ENCODE results near the gene USP7. TPM values are rescaled to one million over a fixed set of nuclear protein-coding genes. Genes with fewer than 3 reads are reported as not detected.

The USP7 gene
- total RNA-seq = 10 to 100 TPM; 56.3 to 85.6 TPM
- polyA plus RNA-seq = 10 to 100 TPM; 13.7 to 19.1 TPM

DNA sequence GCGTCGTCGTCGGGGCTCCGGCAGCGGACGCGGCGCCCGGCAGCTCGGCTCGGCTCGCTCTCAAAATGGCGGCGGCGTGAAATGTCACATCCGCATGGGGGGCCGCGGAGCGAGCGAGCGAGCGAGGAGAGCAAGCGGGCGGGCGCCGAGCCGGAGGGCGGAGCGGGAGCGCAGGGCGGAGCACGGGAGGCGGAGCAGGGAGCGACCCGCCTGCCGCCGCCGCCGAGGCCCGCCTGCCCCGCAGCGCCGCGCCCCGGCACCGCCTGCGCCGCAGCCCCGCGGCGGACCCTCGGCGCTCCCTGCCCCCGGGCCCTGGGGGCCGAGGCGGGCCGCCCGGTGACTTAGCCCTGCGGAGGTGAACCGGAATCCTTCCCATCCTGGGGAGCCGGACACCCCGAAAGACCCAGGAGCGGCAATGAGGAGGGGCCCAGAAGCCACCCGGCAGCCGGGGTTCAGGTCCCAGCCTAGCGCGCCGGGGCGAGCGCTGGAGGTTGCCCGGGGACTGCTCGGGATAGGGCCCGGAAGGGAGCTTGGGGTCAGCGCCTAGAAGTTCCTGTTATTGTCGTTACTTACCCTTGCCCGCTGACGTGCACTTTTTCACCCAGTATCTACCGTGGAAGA is at the start of gene USP7:
USP7 (minus strand) TSS at position 86 of the 621 bp plus-strand sequence. CDS start 621 bp downstream, outside the sequence.
- H3K27ac ChIP-seq (ENCODE audit: low read depth in 1 of 2, low read length in 2 of 2) = peak within 1 kb of the TSS; percentile 56 to 69
- H3K4me3 ChIP-seq (ENCODE audit: low read depth in 1 of 3, low read length in 3 of 3) = peak within 1 kb of the TSS; percentile 62 to 95 (median 75)
- DNase-seq (ENCODE audit: low spot score) = peak; percentile 90
- WGBS = under 1% methylated on average over 79 of the region's 79 CpGs
- H3K9ac ChIP-seq (ENCODE audit: low read depth in 1 of 2, low read length in 2 of 2) = peak within 1 kb of the TSS; percentile 39 to 77
- H3K27me3 ChIP-seq (ENCODE audit: control insufficient read depth in 4 of 4, insufficient read depth in 4 of 4, low read length in 3 of 4) = no peaks in the 10 kb centered on the region
- H3K4me1 ChIP-seq (ENCODE audit: control insufficient read depth in 4 of 4, insufficient read depth in 4 of 4, low read length in 3 of 4) = peaks cover 9 to 35% (median 30%) of the 10 kb centered on the region in 4 donors
- peak; percentile 92 for TF ChIP-seq YY1 (IDR thresholded peaks at IDR 0.05)
- no peak for TF ChIP-seq EGR1 (IDR thresholded peaks at IDR 0.05; ENCODE audit: low read depth in 2 of 2)
- TF ChIP-seq FOXA1 (IDR thresholded peaks at IDR 0.05) = no peak
- TF ChIP-seq RXRA (IDR thresholded peaks at IDR 0.05) = peak in 1 of 2 donors; percentile 21
- H3K36me3 ChIP-seq (ENCODE audit: control insufficient read depth in 4 of 4, insufficient read depth in 3 of 4, low read depth in 1 of 4, low read length in 3 of 4) = no peaks in the 10 kb centered on the region
- H3K9me3 ChIP-seq (ENCODE audit: control insufficient read depth in 4 of 4, low read length in 3 of 4) = no peaks in the 10 kb centered on the region

DNA sequence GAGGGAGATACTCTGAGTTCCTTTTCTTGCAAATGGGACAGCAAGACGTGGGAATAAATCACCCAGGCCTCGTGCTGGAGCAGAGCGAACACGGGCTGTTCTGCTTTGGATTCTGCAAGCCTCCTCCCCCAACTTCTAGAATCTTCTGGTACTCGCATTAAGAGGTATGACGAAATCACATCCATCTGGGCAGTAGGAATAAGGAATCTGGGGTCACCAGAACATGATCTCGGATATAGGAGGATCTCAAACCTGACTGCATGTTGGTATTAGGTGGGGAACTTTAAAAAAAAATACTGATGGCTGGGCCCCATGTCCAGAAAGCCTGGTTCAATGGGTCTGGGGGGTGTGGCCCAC is 49.8 kb upstream of the USP7 start:
- TF ChIP-seq NR2F2 (IDR thresholded peaks at IDR 0.05) = no peak
- TF ChIP-seq GABPA (IDR thresholded peaks at IDR 0.05 in 1 of 2, conservative IDR thresholded peaks at IDR 0.05 in 1 of 2) = no peak
- TF ChIP-seq RXRA (IDR thresholded peaks at IDR 0.05) = no peak
- TF ChIP-seq ATF3 (IDR thresholded peaks at IDR 0.05) = no peak
- TF ChIP-seq TAF1 (conservative IDR thresholded peaks at IDR 0.05) = no peak
- TF ChIP-seq FOXA2 (IDR thresholded peaks at IDR 0.05) = no peak
- TF ChIP-seq, protein P1, sequence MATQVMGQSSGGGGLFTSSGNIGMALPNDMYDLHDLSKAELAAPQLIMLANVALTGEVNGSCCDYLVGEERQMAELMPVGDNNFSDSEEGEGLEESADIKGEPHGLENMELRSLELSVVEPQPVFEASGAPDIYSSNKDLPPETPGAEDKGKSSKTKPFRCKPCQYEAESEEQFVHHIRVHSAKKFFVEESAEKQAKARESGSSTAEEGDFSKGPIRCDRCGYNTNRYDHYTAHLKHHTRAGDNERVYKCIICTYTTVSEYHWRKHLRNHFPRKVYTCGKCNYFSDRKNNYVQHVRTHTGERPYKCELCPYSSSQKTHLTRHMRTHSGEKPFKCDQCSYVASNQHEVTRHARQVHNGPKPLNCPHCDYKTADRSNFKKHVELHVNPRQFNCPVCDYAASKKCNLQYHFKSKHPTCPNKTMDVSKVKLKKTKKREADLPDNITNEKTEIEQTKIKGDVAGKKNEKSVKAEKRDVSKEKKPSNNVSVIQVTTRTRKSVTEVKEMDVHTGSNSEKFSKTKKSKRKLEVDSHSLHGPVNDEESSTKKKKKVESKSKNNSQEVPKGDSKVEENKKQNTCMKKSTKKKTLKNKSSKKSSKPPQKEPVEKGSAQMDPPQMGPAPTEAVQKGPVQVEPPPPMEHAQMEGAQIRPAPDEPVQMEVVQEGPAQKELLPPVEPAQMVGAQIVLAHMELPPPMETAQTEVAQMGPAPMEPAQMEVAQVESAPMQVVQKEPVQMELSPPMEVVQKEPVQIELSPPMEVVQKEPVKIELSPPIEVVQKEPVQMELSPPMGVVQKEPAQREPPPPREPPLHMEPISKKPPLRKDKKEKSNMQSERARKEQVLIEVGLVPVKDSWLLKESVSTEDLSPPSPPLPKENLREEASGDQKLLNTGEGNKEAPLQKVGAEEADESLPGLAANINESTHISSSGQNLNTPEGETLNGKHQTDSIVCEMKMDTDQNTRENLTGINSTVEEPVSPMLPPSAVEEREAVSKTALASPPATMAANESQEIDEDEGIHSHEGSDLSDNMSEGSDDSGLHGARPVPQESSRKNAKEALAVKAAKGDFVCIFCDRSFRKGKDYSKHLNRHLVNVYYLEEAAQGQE (IDR thresholded peaks at IDR 0.05) = no peak
- TF ChIP-seq JUND (IDR thresholded peaks at IDR 0.05) = no peak
- TF ChIP-seq HNF4G (IDR thresholded peaks at IDR 0.05) = no peak
- TF ChIP-seq, protein P2, sequence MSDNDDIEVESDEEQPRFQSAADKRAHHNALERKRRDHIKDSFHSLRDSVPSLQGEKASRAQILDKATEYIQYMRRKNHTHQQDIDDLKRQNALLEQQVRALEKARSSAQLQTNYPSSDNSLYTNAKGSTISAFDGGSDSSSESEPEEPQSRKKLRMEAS (IDR thresholded peaks at IDR 0.05) = no peak
- no peak for TF ChIP-seq RAD21 (IDR thresholded peaks at IDR 0.05)
- TF ChIP-seq YY1 (IDR thresholded peaks at IDR 0.05) = no peak
- TF ChIP-seq, protein P3, sequence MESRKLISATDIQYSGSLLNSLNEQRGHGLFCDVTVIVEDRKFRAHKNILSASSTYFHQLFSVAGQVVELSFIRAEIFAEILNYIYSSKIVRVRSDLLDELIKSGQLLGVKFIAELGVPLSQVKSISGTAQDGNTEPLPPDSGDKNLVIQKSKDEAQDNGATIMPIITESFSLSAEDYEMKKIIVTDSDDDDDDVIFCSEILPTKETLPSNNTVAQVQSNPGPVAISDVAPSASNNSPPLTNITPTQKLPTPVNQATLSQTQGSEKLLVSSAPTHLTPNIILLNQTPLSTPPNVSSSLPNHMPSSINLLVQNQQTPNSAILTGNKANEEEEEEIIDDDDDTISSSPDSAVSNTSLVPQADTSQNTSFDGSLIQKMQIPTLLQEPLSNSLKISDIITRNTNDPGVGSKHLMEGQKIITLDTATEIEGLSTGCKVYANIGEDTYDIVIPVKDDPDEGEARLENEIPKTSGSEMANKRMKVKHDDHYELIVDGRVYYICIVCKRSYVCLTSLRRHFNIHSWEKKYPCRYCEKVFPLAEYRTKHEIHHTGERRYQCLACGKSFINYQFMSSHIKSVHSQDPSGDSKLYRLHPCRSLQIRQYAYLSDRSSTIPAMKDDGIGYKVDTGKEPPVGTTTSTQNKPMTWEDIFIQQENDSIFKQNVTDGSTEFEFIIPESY (IDR thresholded peaks at IDR 0.05) = no peak
- TF ChIP-seq, protein P4, sequence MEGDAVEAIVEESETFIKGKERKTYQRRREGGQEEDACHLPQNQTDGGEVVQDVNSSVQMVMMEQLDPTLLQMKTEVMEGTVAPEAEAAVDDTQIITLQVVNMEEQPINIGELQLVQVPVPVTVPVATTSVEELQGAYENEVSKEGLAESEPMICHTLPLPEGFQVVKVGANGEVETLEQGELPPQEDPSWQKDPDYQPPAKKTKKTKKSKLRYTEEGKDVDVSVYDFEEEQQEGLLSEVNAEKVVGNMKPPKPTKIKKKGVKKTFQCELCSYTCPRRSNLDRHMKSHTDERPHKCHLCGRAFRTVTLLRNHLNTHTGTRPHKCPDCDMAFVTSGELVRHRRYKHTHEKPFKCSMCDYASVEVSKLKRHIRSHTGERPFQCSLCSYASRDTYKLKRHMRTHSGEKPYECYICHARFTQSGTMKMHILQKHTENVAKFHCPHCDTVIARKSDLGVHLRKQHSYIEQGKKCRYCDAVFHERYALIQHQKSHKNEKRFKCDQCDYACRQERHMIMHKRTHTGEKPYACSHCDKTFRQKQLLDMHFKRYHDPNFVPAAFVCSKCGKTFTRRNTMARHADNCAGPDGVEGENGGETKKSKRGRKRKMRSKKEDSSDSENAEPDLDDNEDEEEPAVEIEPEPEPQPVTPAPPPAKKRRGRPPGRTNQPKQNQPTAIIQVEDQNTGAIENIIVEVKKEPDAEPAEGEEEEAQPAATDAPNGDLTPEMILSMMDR (IDR thresholded peaks at IDR 0.05; ENCODE audit: low read depth, low read length, missing input control) = no peak
- TF ChIP-seq FOXA1 (IDR thresholded peaks at IDR 0.05) = no peak
- no peak for TF ChIP-seq SP1 (IDR thresholded peaks at IDR 0.05)
- TF ChIP-seq HNF4A (conservative IDR thresholded peaks at IDR 0.05) = no peak
- Histone ChIP-seq H3K9ac (ENCODE audit: low read depth in 1 of 2, low read length in 2 of 2) (no peak overlapping the region), H3K9me3 (ENCODE audit: control insufficient read depth in 4 of 4, low read length in 3 of 4) (peaks cover 0 to 8% (median 7%) of the 10 kb centered on the region in 4 donors), H3K27ac (ENCODE audit: low read depth in 1 of 2, low read length in 2 of 2) (no peak overlapping the region), H3K4me3 (ENCODE audit: low read depth in 1 of 3, low read length in 3 of 3) (no peak overlapping the region), H3K36me3 (ENCODE audit: control insufficient read depth in 4 of 4, insufficient read depth in 3 of 4, low read depth in 1 of 4, low read length in 3 of 4) (no peaks in the 10 kb centered on the region), H3K4me1 (ENCODE audit: control insufficient read depth in 4 of 4, insufficient read depth in 4 of 4, low read length in 3 of 4) (peaks cover 2 to 11% (median 5%) of the 10 kb centered on the region in 4 donors), H3K27me3 (ENCODE audit: control insufficient read depth in 4 of 4, insufficient read depth in 4 of 4, low read length in 3 of 4) (no peaks in the 10 kb centered on the region)
- DNase-seq (ENCODE audit: low spot score) = no peak
- 66% methylated on average over 7 of the region's 7 CpGs for WGBS
